ENCODE measurements around the gene NUDT4.
"Not testable (repeated sequence)": the region's sequence is repeated elsewhere in the genome, so short reads cannot be mapped to it uniquely, and the experiment has no call there.

NUDT4 gene

DNA sequence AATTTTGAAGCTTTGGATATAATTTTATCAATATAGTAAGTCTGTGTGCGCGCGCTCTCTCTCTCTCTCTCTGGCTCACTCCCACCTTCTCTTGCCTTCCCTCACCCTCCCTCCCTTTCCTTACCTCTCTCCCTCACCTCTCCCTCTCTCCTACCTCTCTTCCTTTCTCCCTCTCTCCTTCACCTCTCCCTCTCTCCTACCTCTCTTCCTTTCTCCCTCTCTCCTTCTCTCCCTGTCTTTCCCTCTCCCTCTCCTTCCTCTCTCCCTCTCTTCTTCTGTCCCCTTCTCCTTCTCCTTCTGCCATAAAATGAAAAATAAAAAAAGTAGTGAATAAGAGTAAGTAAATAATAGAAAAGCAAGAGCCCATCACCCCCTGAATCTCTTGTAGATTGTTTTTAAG is 9.0 kb upstream of the NUDT4 start:
- DNase-seq, result no peak

DNA sequence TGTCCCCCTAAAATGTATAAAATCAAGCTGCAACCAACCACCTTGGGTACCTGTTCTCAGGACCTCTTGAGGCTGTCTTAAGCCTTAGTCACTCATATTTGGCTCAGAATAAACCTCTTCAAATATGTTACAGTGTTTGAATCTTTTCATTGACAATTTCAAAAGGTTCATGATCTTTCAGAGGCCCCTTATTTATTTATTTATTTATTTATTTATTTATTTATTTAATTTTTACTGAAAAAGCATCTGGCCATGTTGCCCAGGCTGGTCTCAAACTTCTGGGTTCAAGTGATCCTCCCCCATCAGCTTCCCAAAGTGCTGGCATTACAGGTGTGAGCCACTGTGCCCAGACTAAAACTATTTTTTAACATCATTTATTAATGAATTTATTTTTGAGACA is 8.2 kb upstream of the NUDT4 start:
- DNase-seq, result no peak

DNA sequence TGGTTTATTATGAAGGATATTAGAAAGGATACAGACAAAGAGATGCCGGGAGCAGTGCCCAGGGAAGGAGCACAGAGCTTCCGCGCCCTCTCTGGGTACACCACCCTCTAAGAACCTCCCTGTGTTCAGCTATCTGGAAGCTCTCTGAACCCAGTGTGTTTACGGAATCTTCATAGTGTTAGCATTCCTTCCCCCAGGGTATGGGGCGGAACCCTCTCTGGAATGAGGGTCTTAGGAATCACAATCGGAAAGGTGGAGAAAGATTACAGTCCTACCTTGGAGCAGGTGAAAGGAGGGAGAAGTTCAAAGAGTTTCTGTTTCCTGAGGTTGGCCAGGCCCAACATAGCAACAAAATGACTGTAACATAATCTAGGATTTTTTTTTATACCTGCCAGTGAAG is 6.8 kb upstream of the NUDT4 start:
- no peak for DNase-seq

DNA sequence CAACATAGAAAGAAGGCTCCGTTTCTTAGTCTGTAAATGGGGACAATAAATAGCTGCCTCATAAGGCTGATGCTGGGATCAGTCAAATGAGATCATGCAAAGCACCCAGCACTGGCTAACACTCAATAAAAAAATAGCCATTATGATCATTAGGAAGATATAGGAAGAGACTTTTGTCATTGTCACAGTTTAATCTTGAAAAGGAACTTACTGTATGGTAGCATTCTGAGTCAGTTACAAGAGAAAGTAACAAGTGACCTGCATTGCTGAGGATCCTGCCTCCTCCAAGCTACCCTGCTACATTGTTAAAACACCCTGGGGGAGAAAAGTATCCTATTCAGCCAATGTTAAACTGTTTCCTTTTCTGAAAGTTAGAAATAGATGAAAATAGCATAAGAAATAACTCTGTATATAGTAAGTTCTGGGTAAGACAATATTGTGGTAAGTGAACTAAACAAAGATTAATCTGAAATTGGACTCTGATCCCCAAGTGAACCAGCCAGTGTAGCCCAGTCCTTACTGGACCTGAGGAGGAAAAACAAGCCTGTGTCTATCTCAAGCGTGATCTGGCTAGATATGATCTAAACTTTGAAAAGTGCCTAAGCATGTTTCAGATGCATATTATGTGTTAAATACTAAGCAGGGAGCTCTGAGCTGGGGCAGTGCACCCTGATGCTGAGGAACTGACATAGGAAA is 3.6 kb upstream of the NUDT4 start:
- peak; percentile 14 to 51 (median 22) for DNase-seq

DNA sequence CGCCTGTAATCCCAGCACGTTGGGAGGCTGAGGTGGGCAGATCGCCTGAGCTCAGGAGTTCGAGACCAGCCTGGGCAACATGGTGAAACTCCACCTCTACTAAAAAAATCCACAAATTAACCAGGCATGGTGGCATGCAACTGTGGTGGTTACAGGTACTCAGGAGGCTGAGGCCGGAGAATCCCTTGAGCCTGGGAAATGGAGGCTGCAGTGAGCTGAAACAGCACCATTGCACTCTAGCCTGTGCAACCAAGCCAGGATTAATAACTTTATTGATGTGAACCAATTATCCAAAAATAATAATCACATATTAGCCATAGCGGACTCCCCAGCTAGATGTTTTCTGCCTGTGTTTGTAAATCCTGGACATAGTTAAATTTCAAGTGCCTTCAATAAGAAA is 1.8 kb upstream of the NUDT4 start:
- DNase-seq, result no peak

DNA sequence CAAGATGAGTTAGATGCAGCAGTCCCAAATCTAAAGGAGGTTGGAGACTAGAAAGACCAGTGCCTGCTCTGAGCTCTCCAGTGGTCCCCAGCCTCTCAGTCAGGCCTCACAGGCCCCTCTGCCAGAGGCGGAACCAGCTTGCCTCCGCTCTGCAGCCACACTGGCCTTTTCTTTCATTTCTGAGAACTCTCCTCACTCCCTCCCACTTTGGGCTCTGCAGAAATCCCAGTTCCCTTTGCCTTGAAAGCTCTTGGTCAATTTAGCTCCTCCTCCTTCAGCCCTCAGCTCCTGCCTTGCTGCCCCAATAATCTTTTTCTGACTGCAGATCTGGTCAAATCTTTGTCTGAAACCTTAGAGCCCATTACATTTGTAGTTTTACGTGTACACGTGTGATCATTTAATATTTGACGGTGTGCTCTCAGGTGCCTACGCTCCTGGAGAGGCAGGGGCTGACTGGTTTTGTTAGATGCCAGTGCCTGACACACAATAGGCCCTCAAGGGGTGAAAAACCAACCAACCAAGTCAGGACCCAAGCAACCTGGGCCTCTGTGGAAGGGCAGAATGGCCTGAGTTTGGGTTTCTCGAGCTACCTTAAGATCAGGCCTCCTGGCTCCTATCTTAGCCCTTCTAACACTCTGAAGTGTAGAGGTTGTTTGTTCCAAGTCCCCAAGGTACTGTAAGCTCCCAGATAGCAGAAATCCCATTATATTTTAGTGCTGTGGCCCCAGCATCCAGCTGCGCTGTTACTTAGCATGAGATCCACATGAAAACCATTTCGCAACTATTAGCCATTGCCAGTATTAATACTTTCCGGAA is 1.1 kb upstream of the NUDT4 start:
- DNase-seq, result peak; percentile 80 to 88 (median 80)

DNA sequence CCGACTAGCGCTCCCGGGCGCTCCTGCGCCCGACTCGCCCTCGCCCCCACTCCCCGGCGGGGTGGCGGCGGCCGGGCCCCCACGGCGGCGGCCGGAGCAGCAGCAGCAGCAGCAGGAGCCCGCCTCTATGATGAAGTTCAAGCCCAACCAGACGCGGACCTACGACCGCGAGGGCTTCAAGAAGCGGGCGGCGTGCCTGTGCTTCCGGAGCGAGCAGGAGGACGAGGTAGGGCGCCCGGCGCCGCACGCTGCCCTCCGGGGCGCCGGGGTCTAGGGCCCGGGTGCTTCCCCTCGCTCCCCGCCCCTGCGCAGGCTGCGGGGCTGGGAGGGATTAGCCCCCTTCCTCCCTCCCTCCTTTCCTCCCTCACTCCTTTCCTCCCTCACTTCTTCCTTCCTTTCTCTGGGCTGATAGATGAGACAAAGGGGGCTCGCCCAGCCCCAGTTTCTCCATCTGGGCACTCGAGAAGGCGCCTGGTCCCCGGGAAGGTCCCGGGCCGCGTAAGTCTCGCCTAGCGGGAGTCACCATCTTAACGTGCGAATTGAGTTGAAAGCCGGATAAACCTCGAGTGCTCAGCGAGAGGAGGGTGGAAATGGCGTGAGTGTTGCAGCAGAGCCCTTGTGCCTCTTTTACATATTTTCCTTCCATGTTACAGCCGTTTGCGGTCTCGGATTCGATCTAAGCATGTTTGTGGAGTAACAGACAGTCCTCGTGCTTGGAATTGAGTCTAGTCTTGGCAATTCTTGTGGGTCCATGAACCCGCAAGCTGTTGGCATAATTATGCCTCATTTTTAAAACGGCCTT is 672 bp downstream of the NUDT4 start:
- peak; percentile 74 to 80 (median 79) for DNase-seq

DNA sequence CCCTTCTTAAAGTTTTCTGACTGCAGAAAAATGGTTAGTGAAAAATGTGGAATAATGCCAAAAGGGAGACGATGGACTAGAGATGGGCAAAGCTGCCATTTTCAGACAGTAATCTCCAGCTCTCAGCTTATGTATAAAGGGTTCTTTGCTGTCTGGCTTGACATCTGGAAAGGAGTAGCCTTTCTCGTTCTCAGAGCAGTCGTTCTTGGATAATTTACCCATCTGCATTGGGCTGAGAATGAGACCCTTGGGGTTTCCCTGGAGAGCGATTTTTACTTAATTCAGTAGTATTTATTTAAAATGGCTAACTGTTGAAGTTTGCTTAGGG is 1.2 kb downstream of the NUDT4 start:
- peak in 1 of 3 donors; percentile 12 for DNase-seq

DNA sequence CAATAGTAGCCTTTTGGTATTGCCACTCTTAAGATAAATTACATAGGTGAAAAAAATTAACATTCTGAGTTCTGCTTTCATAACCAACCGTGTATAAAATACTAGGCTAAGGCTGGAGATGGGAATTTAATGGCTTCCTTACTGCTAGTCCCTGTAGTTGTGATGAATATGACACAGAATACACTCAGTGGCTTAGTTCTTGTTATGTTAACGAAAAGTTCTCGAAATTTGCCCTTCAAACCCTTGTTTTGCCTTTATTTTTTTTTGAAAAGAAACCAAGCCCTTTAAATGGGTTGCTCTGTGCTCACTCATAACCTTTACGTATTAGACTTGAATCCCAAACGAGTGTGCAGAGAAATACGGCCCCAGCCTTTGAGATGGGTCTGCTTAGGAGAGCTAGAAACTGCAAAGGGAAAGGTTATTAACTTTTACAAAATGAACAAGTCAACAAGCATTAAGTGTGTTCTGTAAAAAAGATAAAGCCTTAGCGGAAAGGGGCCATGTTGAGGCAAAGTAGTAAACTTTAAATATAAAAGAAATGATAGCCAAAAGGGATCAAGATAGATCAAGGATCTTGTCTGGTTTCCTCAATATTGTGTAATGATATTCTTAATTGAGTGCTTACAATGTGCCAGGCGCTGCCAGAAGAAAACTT is 1.7 kb downstream of the NUDT4 start:
- no peak for DNase-seq

DNA sequence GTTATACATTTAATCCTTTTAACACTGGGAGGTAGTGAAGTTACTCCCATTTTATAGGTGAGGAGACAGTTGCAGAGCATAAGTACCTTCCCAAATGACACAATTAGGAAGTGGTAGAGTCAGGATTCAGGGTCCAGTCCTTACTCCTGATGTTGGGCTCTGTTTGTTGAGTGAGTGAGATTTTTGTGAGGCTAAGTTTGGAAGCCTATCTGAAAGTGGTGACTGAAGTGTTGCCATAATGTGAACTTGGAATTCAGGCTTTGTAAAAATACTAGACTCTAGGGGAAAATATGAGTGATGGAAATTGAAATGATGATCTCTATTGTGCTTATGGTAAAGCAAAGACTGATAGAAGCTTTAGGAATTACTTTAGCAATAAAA is 2.2 kb downstream of the NUDT4 start:
- DNase-seq, result no peak

DNA sequence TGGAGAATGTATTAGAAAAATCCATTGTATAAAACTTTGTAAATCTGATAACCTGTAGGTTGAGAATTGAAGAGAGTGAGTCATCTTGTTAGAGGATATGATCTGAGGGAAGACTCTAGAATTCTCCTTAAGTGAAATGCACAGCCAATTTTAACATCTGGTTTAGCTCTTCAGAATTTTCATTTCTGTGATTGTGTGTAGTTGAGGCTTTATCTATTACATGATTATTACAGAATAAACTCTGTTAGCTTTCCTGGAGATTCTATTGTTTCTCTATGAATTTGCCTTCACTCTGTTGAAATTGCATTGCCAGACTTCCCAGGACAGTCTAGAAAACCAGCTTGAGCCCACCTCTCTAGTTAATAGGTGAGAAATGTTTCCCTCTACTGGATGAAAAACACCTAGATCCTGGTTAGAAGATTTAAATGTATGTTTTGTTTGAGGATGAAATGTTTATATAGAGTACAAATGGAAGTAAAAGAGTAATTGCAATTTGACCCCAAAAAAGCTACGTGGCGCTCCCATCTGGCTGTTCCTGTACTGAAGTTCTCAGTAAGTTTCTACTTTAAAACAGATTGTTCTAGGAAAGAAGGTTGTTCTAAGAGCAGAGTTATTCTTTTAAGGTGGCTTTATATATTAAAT is 2.9 kb downstream of the NUDT4 start:
- DNase-seq, result no peak

DNA sequence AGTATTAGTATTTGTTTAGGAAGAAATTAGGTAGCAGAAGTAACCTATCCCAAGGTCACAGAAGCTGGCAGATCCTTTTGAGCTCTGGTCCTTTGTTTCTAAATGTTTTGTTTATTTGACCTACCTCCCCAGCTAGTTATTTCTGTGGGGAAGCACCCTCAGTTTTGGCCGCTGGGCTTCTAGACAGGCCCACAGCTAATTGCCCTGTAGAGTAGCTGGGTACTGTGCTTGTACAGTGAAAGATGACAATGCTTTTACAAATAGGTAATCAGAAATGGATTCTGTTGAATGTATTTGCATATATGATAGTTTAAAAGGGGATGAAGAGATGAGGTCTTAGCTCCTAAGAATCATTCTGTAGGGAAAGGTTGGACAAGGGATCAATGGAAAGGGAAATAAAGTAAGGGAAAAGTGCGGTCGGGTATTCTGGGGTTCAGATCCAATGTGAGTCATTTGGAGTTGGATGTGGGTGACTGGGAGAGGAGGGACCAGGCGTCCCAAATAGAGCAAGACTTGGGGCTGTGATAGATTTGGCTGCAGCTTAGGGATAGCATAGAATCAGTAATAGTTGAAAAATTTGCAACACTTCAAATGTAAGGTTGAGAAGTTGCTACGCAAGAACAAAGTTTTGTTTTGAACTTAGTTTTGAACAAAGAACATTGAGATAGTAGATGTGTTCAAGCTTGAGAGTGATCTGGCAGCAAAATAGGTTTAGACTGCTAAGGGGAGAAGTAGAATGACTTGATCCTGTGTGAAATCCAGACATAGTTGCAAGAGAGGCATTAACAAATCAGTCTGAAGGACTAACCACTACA is 3.6 kb downstream of the NUDT4 start:
- no peak for DNase-seq

DNA sequence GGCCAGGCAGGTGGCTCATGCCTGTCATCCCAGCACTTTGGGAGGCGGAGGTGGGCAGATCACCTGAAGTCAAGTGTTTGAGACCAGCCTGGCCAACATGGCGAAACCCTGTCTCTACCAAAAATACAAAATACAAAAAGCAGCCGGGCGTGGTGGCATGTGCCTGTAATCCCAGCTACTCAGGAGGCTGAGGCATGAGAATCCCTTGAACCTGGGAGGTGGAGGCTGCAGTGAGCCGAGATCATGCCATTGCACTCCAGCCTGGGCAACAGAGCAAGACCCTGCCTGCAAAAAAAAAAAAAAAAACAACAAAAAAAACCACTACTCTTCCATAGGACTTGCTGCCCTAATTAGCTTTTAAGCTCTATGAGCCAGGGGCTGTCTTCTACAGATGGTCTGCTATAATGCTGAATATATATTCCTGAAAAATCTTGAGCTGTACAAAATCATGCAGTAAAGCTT is 4.3 kb downstream of the NUDT4 start:
- DNase-seq, result not testable (repeated sequence)

DNA sequence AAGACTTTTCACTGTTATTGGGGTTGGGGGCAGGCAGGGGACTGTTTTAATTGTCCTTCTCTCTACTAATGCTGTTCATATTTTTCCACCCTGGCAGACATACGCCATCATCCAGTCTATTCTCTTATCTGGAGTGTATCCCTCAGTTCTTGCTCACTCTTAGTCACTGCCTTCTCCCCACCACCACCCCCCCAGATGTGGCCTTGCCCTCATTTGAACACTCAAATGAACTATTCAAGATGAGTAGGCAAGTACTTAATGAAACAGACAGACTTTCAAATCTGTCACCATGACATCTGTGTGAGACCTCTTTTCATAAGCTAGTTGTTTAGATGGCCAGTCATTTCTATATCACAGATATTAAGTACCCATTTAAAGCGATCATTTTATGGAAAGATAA is 10.1 kb downstream of the NUDT4 start:
- DNase-seq, result no peak

DNA sequence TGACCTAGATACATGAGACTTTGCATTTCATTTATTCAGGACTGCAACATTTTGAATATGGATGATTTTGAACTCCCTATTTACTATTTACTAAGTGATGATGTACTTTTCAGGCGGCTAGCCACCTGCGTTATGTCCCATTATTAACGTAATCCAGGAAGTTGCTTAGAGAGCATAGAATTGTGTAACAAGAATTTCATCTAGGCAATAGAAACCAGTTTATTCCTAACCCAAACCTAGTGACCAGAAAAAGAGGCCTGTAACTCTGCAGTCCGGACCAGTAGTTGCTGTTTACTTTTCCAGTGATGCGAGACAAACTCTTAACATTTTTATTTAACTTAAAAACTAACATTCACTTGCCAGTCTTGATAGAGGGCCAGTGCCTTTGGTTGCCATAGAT is 12.3 kb downstream of the NUDT4 start:
- DNase-seq, result peak in 1 of 3 donors; percentile 17

DNA sequence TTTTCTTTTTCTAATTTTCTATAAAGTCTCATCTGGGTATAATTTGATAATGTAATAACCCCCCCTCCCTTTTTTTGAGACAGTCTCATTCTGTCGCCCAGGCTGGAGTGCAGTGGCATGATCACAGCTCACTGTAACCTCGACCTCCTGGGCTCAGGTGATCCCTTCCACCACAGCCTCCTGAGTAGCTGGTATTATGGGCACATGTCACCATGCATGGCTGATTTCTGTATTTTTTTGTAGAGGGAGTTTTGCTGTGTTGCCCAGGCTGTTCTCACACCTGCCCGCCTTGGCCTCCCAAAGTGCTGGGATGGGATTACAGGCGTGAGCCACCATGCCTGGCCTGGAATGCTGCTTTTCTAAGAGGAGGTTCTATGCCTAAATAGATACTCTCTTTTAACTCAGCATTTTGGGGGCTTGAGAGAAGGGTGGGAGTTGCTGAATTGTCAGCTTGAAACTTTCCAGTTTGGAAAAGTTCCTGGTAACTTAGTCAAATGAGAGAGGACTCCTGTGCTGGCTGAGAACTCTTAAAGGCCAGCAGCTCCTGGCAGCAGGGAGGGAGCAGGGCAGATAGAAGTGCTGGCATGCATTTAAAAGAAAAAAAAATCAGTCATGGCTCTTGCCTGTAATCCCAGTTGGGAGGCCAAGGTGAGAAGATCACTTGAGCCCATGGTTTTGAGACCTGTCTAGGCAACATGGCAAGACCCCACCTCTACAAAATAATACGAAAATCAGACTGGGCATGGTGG is 13.0 kb downstream of the NUDT4 start:
- no peak for DNase-seq

DNA sequence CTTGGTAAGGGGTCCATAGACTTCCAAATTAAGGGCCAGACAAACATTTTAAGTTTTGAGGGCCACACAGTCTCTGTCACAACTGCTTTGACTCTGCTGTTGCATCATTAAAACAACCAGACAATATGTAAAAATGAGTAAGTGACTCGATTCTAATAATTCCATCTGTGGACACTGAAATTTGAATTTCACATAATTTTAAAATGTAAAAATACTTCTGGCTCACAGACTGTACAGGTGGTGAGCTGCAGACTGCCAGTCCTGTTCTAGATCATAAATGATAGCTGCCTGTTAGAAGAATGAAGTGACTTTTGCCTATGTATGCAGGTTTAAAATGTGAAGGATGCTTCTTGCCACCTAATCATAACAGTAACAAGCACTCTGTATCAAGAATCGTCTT is 15.7 kb downstream of the NUDT4 start:
- DNase-seq, result no peak

DNA sequence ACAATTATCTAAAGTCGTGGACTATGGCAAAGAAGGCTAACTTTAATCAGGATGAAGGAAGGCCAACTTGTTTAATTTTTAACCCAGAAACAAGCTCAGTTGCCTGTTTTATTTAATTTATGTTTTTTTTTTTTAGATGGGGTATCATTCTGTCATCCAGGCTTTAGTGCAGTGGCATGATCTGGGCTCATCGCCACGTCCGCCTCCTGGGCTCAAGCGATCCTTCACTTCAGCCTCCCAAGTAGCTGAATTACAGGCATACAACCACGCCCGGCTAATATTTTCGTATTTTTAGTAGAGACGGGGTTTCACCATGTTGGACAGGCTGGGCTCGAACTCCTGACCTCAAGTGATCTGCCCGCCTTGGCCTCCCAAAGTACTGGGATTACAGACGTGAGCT is 19.7 kb downstream of the NUDT4 start:
- DNase-seq, result no peak

DNA sequence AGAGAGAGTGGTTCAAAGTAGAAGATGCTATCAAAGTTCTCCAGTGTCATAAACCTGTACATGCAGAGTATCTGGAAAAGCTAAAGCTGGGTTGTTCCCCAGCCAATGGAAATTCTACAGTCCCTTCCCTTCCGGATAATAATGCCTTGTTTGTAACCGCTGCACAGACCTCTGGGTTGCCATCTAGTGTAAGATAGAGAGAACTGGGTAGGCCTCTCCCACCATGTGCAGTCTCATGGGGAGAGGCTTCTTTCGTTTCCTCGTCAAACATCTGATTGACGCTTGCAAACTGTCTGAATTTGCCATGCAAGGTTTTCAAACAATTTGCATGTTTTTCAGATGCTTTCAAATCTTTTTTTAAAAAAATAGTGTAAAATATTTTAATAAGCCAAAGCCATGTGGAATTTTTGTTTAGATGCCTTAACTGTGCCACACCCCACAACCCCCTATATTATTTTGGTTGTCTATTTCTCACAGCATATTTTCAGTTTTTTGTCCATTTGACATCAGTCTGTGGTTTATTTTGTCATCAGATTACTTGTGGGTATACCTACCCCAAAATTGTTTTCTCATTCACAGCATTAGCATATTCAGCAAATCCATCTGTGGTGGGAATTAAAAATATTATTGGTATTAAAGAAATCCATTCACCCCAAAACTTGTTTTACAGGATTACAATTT is 21.6 kb downstream of the NUDT4 start:
- not testable (repeated sequence) for DNase-seq
